ENCODE measurements around the gene TMEM174. TPM values are rescaled to one million over a fixed set of nuclear protein-coding genes. Genes with fewer than 3 reads are reported as not detected.
"Not testable (repeated sequence)": the region's sequence is repeated elsewhere in the genome, so short reads cannot be mapped to it uniquely, and the experiment has no call there.

TMEM174 gene
- total RNA-seq, 1 donor: not detected

DNA sequence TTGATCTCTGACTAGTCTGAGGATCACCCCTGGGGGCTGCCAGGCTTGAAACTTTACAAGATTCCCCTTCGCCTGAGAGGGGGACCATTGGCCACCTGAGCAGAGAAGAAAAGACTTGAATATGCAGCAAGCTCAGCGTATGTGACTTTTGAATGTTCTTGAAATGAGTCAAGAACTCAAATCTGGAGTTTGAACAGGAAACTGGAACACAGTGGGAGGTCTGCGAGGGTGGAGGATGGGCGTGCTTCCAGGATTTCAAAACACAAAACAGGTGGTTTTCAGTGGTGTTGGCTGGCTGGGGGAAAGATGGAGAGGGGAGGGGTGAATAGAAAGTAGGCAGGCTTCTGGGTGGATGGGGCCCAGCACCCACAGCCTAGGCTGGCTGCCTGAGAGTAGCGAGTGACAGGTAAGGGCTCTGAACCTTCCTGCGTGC is 40.6 kb downstream of the TMEM174 start:
- peak; percentile 82 for DNase-seq (ENCODE audit: low read depth)
- TF ChIP-seq, protein P1, sequence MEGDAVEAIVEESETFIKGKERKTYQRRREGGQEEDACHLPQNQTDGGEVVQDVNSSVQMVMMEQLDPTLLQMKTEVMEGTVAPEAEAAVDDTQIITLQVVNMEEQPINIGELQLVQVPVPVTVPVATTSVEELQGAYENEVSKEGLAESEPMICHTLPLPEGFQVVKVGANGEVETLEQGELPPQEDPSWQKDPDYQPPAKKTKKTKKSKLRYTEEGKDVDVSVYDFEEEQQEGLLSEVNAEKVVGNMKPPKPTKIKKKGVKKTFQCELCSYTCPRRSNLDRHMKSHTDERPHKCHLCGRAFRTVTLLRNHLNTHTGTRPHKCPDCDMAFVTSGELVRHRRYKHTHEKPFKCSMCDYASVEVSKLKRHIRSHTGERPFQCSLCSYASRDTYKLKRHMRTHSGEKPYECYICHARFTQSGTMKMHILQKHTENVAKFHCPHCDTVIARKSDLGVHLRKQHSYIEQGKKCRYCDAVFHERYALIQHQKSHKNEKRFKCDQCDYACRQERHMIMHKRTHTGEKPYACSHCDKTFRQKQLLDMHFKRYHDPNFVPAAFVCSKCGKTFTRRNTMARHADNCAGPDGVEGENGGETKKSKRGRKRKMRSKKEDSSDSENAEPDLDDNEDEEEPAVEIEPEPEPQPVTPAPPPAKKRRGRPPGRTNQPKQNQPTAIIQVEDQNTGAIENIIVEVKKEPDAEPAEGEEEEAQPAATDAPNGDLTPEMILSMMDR (IDR thresholded peaks at IDR 0.05; ENCODE audit: insufficient read depth, low read length): no peak
- no peak overlapping the region for H3K4me3 ChIP-seq (ENCODE audit: low read depth, low read length)

DNA sequence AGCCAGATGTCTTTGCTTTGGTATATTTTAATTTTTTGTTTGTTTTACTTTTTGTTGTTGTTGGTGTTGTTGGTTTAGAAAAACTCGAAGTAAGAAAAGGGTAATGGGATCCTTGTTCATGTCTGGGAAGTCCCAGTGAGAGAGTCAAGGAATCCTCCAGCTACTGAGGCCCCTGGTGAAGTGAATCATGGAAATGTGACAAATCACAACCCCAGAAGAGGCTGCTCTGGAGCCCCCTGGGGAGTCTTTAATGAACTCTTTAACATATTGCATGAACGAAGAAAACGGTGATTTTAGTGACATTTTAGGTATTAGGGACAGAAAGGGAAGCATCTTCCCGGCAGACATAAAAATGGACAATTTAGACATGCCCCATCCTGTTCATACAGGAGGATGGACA is 41.3 kb downstream of the TMEM174 start:
- no peak for DNase-seq (ENCODE audit: low read depth)
- no peak overlapping the region for H3K4me3 ChIP-seq (ENCODE audit: low read depth, low read length)
- TF ChIP-seq, protein P1 (IDR thresholded peaks at IDR 0.05; ENCODE audit: insufficient read depth, low read length): no peak

DNA sequence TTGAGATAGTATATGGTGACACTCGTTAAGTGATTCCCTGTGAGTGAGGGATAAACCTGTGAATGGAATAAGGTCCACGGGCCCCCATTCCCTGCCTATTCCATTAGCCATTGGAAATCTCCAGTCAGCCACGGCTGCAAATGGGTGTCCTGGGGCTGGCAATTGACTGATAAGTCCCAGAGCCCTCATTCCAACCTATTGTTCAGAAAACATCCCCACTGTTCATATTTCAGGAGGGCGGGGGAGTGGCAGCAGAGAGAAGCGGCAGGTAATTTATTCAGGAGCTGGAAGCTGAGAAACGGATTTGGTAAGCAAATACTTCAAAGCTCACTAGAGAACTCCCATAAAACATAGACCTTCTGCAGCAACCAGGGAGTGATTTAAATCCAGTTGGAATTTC is 42.0 kb downstream of the TMEM174 start:
- H3K4me3 ChIP-seq (ENCODE audit: low read depth, low read length): no peak overlapping the region
- TF ChIP-seq, protein P1 (IDR thresholded peaks at IDR 0.05; ENCODE audit: insufficient read depth, low read length): no peak

DNA sequence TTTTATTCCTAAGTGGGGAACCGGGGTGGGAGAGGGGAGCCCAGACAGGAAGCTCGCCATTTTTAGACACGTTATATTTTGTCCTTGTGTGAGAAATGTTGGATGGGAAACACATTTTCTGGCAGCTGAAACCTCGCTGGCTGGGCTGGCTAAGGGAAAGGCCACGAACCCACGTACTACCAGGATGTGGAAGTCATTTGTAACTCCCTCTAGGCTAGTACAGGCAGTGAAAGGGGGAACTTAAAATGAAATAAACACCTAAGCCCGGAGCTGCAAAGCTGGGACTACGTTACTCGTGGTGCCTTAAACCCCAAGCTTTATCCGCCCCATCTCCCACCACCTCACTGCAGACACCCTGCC is 42.5 kb downstream of the TMEM174 start:
- DNase-seq (ENCODE audit: low read depth): peak; percentile 16
- H3K4me3 ChIP-seq (ENCODE audit: low read depth, low read length): peak overlapping the region; percentile 60
- TF ChIP-seq, protein P1 (IDR thresholded peaks at IDR 0.05; ENCODE audit: insufficient read depth, low read length): no peak

More for the DNA sequence above, 42.0 kb downstream of the TMEM174 start:
- no peak for DNase-seq (ENCODE audit: low read depth)

DNA sequence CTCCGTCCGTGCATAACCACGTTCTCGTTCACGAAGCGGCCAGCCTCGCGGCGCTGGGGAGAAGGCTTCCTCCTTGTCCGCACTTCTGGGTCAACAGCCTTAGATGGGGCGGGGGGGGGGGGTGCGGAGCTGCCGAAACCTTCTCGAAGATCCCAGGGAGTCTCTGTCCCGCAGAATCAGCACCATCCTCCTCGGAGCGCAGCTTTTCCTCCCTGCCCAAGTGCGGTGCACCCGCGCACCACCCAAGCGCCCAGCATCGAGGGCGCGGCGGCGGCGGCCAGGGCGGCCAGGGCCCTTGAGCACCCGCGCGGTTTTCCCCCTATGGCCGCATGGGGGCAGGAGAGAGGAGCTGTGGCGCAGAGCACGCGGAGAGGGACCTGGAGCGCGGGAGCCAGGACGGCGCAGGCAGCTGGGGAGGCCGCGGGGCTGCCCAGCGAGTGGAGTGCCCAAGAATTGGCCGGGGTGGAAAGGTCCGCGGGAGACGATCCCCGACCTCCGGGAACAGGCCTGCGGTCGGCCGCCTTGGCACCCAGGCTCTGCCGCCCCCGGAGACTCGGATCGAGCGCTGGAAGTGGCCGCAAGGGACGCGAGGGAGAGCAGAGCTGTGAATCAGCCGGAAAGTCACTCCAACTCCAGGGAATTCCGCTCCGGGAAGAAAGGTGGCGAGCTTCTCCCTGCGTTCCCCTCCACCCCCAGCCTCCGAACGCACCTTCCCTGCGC is 43.1 kb downstream of the TMEM174 start:
- DNase-seq (ENCODE audit: low read depth): peak; percentile 73
- TF ChIP-seq, protein P1 (IDR thresholded peaks at IDR 0.05; ENCODE audit: insufficient read depth, low read length): peak; percentile 79
- peak overlapping the region; percentile 60 for H3K4me3 ChIP-seq (ENCODE audit: low read depth, low read length)

DNA sequence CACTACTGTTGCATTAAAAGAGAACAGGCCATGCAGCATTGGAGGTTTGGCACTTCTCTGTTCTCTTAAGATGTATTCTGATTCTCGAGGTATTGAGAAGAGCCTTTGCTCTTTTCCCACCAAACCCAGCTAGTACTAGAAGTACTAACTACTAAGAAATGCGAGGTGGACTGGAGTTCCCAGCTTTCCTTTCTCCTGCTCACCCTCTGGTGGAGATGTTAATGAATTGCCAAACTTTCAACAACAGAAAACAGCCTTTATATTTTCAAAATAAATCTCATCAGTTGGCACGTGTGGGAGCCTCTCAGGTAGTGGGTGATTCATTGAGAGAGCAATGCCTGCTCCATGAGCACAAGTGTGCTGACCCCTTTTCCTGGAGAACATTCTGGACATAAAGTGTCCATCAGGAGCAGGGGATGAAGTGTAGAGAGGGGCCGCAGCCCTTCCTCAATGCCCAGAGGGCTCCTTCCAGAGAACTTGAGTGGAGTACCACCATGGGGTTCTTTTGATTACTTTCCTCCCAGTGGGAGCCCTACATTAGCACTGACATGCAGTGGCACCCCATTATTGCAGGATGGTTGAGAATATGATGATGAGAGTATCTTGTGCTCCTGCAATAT is 45.7 kb downstream of the TMEM174 start:
- DNase-seq (ENCODE audit: low read depth): peak; percentile 70
- TF ChIP-seq, protein P1 (IDR thresholded peaks at IDR 0.05; ENCODE audit: insufficient read depth, low read length): peak; percentile 70
- no peak overlapping the region for H3K4me3 ChIP-seq (ENCODE audit: low read depth, low read length)

DNA sequence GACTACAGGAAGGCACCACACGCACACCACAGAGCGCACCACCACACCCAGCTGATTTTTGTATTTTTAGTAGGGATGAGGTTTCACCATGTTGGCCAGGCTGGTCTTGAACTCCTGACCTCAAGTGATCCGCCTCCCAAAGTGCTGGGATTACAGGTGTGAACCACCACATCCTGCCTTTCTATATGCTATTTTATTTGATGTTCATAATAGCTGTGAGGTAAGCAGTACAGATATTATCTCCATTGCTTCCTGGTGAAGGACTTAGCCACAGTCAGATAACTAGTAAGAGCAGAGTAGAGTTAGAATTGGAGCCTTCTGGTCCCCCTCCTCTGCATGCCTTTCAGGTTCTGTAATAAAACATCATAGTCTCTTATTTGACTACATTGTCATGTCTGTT is 46.3 kb downstream of the TMEM174 start:
- H3K4me3 ChIP-seq (ENCODE audit: low read depth, low read length); DNase-seq (ENCODE audit: low read depth): not testable (repeated sequence)
